Fibroblast of lung (primary cell): ENCODE results near the gene KANSL2. TPM values are rescaled to one million over a fixed set of nuclear protein-coding genes. Genes with fewer than 3 reads are reported as not detected.

Experiments
- DNase-seq, 2 donors: peaks; one replicate each; pipeline versions ENCODE4 v3.0.0 to v3.0.0-alpha.2; 2010; ENCODE audit warnings: low read depth in 2 of 2
- H2AFZ ChIP-seq: 2 replicates; pipeline ENCODE4 v1.5.1; 2012; ENCODE audit warnings: low read length, control low read depth, inconsistent platforms
- H3K27ac ChIP-seq: 2 replicates; pipeline ENCODE4 v1.5.1; 2011; ENCODE audit warnings: low read length, control low read depth; ENCODE audit not compliant: insufficient read depth
- H3K27me3 ChIP-seq: 2 replicates; pipeline ENCODE4 v1.5.1; 2011; ENCODE audit warnings: mild to moderate bottlenecking, low read length; ENCODE audit not compliant: control insufficient read depth, insufficient read depth
- H3K36me3 ChIP-seq: 2 replicates; pipeline ENCODE4 v1.5.1; 2011; ENCODE audit warnings: low read length; ENCODE audit not compliant: control insufficient read depth, insufficient read depth
- H3K4me1 ChIP-seq: 2 replicates; pipeline ENCODE4 v1.5.1; 2011; ENCODE audit warnings: low read length; ENCODE audit not compliant: control insufficient read depth, insufficient read depth; ENCODE audit errors: extremely low read depth
- H3K4me2 ChIP-seq: 2 replicates; pipeline ENCODE4 v1.5.1; 2011; ENCODE audit warnings: low read length, control low read depth; ENCODE audit not compliant: insufficient read depth; ENCODE audit errors: extremely low read depth
- H3K4me3 ChIP-seq, 4 experiments: fragments of 200-600 bp in 1 of 4; sonication (generic) in 1 of 4; replicated peaks in 1 of 4; 2 replicates each; pipeline ENCODE4 v1.5.1; 2011 to 2016; ENCODE audit warnings: low read length in 4 of 4, low read depth in 3 of 4, mild to moderate bottlenecking in 3 of 4, control low read depth in 2 of 4, inconsistent platforms in 1 of 4, mixed read lengths in 1 of 4; ENCODE audit not compliant: insufficient read depth in 1 of 4; ENCODE audit errors: control extremely low read depth in 1 of 4
- H3K79me2 ChIP-seq: 2 replicates; pipeline ENCODE4 v1.5.1; 2012; ENCODE audit warnings: mild to moderate bottlenecking, low read length, inconsistent platforms; ENCODE audit not compliant: control insufficient read depth, insufficient read depth
- H3K9ac ChIP-seq: 2 replicates; pipeline ENCODE4 v1.5.1; 2011; ENCODE audit warnings: mild to moderate bottlenecking, low read length, control low read depth; ENCODE audit not compliant: insufficient read depth
- H3K9me3 ChIP-seq: 2 replicates; pipeline ENCODE4 v1.5.1; 2012; ENCODE audit warnings: low read depth, low read length; ENCODE audit not compliant: control insufficient read depth, insufficient read depth
- H4K20me1 ChIP-seq: 2 replicates; pipeline ENCODE4 v1.5.1; 2011; ENCODE audit warnings: low read length; ENCODE audit not compliant: control insufficient read depth, insufficient read depth; ENCODE audit errors: extremely low read depth
- CTCF ChIP-seq, 2 donors: IDR thresholded peaks in 1 of 2; conservative IDR thresholded peaks in 1 of 2; 1 replicate in 1 of 2; 2 replicates in 1 of 2; pipeline ENCODE4 v1.5.1; 2011 to 2012; ENCODE audit warnings: low read length in 2 of 2, control low read depth in 1 of 2, inconsistent platforms in 1 of 2, low read depth in 1 of 2, mild to moderate bottlenecking in 1 of 2
- EZH2 ChIP-seq: IDR thresholded peaks from 2 replicates; pipeline ENCODE4 v1.5.1; 2012; ENCODE audit warnings: low read length, control low read depth, mild to moderate bottlenecking; ENCODE audit errors: missing control alignments
- polyA plus RNA-seq, 2 donors: library from polyadenylated mRNA; depleted of rRNA in 1 of 2; stranded (reverse) in 1 of 2; unstranded in 1 of 2; fragments of >200 nt; gene quantifications; 2 replicates each; pipeline ENCODE4 v1.2.1, GENCODE V29; 2011 to 2012; ENCODE audit warnings: missing spikeins in 1 of 2
- total RNA-seq: library from RNA; depleted of rRNA; stranded (reverse); fragments of >200 nt; gene quantifications from 2 replicates; pipeline ENCODE4 v1.2.1, GENCODE V29; 2014

The KANSL2 gene
- total and polyA plus RNA-seq, 2 donors (not counting 1 experiment from before 2014, with no cell fraction given) = 38.8 to 51.2 TPM

GRCh38 chr12:48691826-48692487, 9.9 kb upstream of the KANSL2 start:
- Histone ChIP-seq H3K36me3 (peaks cover 8% of the 10 kb centered on the region), H3K79me2 (no peaks in the 10 kb centered on the region), H3K4me1 (no peaks in the 10 kb centered on the region), H3K4me3 (no peak overlapping the region), H2AFZ (no peak overlapping the region), H3K4me2 (no peak overlapping the region), H3K9ac (no peak overlapping the region), H3K27ac (no peak overlapping the region), H3K27me3 (no peaks in the 10 kb centered on the region), H3K9me3 (no peaks in the 10 kb centered on the region), H4K20me1 (no peaks in the 10 kb centered on the region)
- TF ChIP-seq EZH2 (no peak), CTCF (conservative IDR thresholded peaks at IDR 0.05 in 1 of 2, IDR thresholded peaks at IDR 0.05 in 1 of 2; ENCODE audit: low read depth in 1 of 2, low read length in 2 of 2) (no peak)
- no peak for DNase-seq

- no peak overlapping the region for H3K4me3 ChIP-seq
- H3K36me3 ChIP-seq = peaks cover 8% of the 10 kb centered on the region
- no peak overlapping the region for H3K9ac ChIP-seq
- H3K27ac ChIP-seq = no peak overlapping the region
- DNase-seq = peak in 1 of 2 donors; percentile 35
- H3K9me3 ChIP-seq = no peaks in the 10 kb centered on the region
- no peak overlapping the region for H3K4me2 ChIP-seq
- no peaks in the 10 kb centered on the region for H3K4me1 ChIP-seq
- no peaks in the 10 kb centered on the region for H4K20me1 ChIP-seq
- no peaks in the 10 kb centered on the region for H3K79me2 ChIP-seq
- no peaks in the 10 kb centered on the region for H3K27me3 ChIP-seq
- no peak overlapping the region for H2AFZ ChIP-seq
- TF ChIP-seq EZH2 (no peak), CTCF (conservative IDR thresholded peaks at IDR 0.05 in 1 of 2, IDR thresholded peaks at IDR 0.05 in 1 of 2; ENCODE audit: low read depth in 1 of 2, low read length in 2 of 2) (no peak)
These were observed 9.0 kb upstream of the KANSL2 start for GRCh38 chr12:48690990-48691389.

- H3K9me3 ChIP-seq = no peaks in the 10 kb centered on the region
- DNase-seq = no peak
- no peak overlapping the region for H2AFZ ChIP-seq
- H3K4me3 ChIP-seq = no peak overlapping the region
- no peaks in the 10 kb centered on the region for H3K79me2 ChIP-seq
- H3K36me3 ChIP-seq = peaks cover 4% of the 10 kb centered on the region
- H3K27me3 ChIP-seq = no peaks in the 10 kb centered on the region
- TF ChIP-seq EZH2 (no peak), CTCF (conservative IDR thresholded peaks at IDR 0.05 in 1 of 2, IDR thresholded peaks at IDR 0.05 in 1 of 2; ENCODE audit: low read depth in 1 of 2, low read length in 2 of 2) (no peak)
- H3K27ac ChIP-seq = no peak overlapping the region
- H3K4me2 ChIP-seq = no peak overlapping the region
- H4K20me1 ChIP-seq = no peaks in the 10 kb centered on the region
- H3K9ac ChIP-seq = no peak overlapping the region
- H3K4me1 ChIP-seq = no peaks in the 10 kb centered on the region
These were observed 8.4 kb upstream of the KANSL2 start for GRCh38 chr12:48690436-48690835.
